Transverse colon (tissue), 4 donors: ENCODE results near the gene XYLT1.

ENCODE experiments used
- POLR2A ChIP-seq: fragments of 450-650 bp; IDR thresholded peaks from one replicate; pipeline ENCODE4 v1.6.1; 2016; ENCODE audit warnings: antibody characterized with exemption, mild to moderate bottlenecking, moderate library complexity
- POLR2AphosphoS5 ChIP-seq, 3 donors: sonication (generic); formaldehyde crosslinking; IDR thresholded peaks; one replicate each; pipeline ENCODE4 v1.6.1; 2016; ENCODE audit warnings: antibody characterized with exemption in 3 of 3
- TF ChIP-seq, protein P1 (sequence below), 5 experiments: fragments of 200-600 bp in 3 of 5; fragments of 450-650 bp in 2 of 5; sonication (generic) in 3 of 5; IDR thresholded peaks; 1 replicate in 2 of 5; 2 replicates in 3 of 5; pipeline ENCODE4 v1.5.1; 2016 to 2017; ENCODE audit warnings: antibody characterized with exemption in 5 of 5, inconsistent platforms in 3 of 5, mild to moderate bottlenecking in 2 of 5, moderate library complexity in 1 of 5

DNA sequence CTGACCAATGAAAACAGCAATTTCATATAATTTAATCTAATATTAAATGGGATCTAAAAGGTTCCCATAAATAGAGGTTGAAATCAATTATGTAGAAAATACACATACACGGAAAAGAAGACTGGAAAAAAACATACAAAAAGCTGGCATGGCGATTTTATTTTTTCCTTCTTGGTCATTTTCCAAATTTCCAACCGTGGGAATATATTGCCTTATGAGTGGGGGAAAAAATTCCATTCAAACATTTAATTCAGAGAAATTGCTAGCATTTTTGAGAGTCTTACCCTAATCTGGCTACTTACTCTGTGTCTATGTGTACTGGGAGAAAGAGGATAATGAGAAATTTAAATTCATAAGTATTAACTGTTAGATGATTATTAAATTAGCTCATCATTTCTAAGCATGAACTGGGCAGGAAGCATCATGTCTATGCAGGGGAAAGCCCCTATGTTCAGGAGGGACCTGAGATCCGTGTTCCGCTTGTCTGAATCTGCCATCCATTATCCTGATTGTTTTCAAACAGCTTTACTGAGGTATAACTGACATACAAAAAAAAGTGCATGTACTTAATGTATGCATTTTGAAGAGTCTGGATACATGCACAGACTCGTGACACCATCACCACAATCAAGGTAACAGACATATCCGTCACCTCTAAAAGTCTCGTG is 145.2 kb downstream of the XYLT1 start:
- TF ChIP-seq, protein P1, sequence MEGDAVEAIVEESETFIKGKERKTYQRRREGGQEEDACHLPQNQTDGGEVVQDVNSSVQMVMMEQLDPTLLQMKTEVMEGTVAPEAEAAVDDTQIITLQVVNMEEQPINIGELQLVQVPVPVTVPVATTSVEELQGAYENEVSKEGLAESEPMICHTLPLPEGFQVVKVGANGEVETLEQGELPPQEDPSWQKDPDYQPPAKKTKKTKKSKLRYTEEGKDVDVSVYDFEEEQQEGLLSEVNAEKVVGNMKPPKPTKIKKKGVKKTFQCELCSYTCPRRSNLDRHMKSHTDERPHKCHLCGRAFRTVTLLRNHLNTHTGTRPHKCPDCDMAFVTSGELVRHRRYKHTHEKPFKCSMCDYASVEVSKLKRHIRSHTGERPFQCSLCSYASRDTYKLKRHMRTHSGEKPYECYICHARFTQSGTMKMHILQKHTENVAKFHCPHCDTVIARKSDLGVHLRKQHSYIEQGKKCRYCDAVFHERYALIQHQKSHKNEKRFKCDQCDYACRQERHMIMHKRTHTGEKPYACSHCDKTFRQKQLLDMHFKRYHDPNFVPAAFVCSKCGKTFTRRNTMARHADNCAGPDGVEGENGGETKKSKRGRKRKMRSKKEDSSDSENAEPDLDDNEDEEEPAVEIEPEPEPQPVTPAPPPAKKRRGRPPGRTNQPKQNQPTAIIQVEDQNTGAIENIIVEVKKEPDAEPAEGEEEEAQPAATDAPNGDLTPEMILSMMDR (IDR thresholded peaks at IDR 0.05) = no peak
- TF ChIP-seq POLR2A = no peak
- no peak for TF ChIP-seq POLR2AphosphoS5 (IDR thresholded peaks at IDR 0.05)
